Keratinocyte (primary cell): ENCODE measurements around the gene UNC93A.
"Not testable (repeated sequence)": the region's sequence is repeated elsewhere in the genome, so short reads cannot be mapped to it uniquely, and the experiment has no call there.

Experiments used
- EZH2 ChIP-seq: IDR thresholded peaks from one replicate; pipeline ENCODE4 v1.6.1; 2012; ENCODE audit warnings: inconsistent platforms, mild to moderate bottlenecking, low read length, moderate library complexity
- TF ChIP-seq, protein P1 (sequence below), 3 experiments: IDR thresholded peaks in 1 of 3; conservative IDR thresholded peaks in 1 of 3; optimal IDR thresholded peaks in 1 of 3; 2 replicates in 2 of 3; 3 replicates in 1 of 3; pipeline versions ENCODE3 to v1.5.1; 2011; ENCODE audit warnings: low read length in 3 of 3, mild to moderate bottlenecking in 3 of 3, moderate library complexity in 2 of 3, control low read depth in 1 of 3, inconsistent platforms in 1 of 3; ENCODE audit not compliant: insufficient read depth in 2 of 3; ENCODE audit errors: extremely low read depth in 1 of 3

DNA sequence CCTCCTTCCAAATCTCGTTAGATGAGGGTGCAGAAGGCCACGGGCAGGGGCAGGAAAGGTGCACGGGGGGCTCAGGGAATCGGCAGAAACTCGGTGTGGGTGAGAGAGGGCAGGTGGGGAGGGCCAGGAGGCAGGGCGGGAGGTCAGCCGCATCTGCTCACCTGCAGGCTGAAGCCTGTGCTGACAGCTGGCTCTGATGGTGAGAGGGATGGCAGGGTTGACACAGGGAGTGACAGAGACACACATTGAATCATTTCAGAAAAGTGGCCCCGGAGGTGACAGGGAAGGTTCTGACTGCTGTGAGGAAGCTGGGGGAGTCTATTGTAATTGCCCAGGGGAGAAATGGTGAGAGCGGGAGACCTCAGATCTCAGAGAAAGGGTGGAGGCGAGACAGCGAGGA is 67.3 kb downstream of the UNC93A start:
- TF ChIP-seq, protein P1, sequence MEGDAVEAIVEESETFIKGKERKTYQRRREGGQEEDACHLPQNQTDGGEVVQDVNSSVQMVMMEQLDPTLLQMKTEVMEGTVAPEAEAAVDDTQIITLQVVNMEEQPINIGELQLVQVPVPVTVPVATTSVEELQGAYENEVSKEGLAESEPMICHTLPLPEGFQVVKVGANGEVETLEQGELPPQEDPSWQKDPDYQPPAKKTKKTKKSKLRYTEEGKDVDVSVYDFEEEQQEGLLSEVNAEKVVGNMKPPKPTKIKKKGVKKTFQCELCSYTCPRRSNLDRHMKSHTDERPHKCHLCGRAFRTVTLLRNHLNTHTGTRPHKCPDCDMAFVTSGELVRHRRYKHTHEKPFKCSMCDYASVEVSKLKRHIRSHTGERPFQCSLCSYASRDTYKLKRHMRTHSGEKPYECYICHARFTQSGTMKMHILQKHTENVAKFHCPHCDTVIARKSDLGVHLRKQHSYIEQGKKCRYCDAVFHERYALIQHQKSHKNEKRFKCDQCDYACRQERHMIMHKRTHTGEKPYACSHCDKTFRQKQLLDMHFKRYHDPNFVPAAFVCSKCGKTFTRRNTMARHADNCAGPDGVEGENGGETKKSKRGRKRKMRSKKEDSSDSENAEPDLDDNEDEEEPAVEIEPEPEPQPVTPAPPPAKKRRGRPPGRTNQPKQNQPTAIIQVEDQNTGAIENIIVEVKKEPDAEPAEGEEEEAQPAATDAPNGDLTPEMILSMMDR (optimal IDR thresholded peaks at IDR 0.05 in 1 of 3, IDR thresholded peaks at IDR 0.05 in 1 of 3, conservative IDR thresholded peaks at IDR 0.05 in 1 of 3; ENCODE audit: extremely low read depth in 1 of 3, insufficient read depth in 2 of 3, low read length in 3 of 3) = not testable (repeated sequence)
- TF ChIP-seq EZH2 = not testable (repeated sequence)
